ENCODE results near the gene CRYGN.

Gene CRYGN

DNA sequence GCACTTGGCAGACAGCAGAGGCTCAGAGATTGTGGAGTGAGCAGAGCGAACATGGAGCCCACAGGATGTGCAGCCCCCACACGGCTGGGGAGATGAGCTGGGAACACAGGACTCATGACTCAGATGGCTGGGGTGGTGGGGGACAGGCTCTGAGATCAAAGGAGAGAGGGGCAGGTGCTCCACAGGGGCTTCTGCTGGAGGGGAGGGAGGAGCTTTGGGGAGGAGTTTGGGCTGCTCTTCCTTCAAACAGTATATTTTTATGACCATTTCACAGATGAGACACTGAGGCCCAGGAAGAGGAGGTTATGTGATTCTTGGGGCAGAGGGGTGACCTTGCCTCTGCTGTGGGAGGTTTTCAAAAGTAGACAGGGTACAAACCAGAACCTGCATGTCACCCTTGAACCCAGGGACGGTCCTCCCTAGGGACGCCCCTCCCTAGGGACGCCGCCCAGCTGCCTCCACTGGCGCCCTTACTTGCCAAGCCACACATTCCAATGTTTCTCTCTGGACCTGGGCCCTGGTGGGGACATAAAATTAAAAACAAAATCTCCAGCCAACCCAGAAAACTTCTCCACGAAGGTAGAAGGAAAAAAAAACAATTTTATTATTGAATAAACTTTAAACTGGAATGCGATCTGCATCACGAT is 981 bp upstream of the CRYGN start:
- no peak for DNase-seq (ENCODE audit: extremely low spot score)
- CTCF ChIA-PET, result no interaction called here
- POLR2A ChIA-PET, result no interaction called here
- TF ChIP-seq, protein P1, sequence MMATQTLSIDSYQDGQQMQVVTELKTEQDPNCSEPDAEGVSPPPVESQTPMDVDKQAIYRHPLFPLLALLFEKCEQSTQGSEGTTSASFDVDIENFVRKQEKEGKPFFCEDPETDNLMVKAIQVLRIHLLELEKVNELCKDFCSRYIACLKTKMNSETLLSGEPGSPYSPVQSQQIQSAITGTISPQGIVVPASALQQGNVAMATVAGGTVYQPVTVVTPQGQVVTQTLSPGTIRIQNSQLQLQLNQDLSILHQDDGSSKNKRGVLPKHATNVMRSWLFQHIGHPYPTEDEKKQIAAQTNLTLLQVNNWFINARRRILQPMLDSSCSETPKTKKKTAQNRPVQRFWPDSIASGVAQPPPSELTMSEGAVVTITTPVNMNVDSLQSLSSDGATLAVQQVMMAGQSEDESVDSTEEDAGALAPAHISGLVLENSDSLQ (IDR thresholded peaks at IDR 0.05), result no peak
- TF ChIP-seq FOXK2 (IDR thresholded peaks at IDR 0.05), result no peak

DNA sequence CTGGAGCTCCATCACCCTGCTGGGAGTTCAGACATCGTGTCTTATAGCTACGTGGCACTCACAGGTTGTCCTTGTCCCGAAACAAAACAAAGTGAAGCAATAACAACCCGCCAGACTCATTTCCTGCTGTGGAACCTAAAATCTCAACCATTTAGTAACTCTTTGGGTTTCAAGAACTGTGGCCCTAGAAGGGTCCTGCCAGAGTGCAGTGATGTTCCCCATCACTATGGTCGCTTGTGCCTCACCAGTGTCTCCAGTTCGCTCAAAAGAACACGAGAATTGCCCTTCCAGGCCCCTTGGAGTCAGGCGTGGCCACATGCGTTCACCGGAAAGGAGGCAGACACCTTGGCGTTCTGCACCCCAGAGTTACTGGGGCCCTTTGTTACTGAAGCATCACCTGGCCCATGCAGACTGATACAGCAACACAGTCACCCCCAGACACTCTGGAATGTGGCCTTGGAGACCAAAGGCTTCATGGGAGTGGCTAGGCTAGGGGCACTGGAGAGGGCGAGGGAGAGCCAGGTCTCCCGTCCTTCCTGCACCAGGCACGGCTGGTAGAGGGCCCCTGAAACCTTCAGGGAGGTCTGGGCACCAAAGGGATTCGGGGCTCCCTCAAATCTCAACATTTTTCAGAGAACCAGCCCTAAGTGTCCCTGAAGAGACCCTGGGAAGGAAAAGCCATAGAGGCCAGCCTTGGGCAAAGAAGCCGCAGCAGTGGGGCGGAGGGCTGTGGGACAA is 908 bp downstream of the CRYGN start:
- no peak for DNase-seq (ENCODE audit: extremely low spot score)
- ChIA-PET CTCF (no interaction called here), POLR2A (no interaction called here)
- TF ChIP-seq BHLHE40 (IDR thresholded peaks at IDR 0.05; ENCODE audit: borderline replicate concordance), result no peak
- TF ChIP-seq NFRKB (IDR thresholded peaks at IDR 0.05), result no peak

DNA sequence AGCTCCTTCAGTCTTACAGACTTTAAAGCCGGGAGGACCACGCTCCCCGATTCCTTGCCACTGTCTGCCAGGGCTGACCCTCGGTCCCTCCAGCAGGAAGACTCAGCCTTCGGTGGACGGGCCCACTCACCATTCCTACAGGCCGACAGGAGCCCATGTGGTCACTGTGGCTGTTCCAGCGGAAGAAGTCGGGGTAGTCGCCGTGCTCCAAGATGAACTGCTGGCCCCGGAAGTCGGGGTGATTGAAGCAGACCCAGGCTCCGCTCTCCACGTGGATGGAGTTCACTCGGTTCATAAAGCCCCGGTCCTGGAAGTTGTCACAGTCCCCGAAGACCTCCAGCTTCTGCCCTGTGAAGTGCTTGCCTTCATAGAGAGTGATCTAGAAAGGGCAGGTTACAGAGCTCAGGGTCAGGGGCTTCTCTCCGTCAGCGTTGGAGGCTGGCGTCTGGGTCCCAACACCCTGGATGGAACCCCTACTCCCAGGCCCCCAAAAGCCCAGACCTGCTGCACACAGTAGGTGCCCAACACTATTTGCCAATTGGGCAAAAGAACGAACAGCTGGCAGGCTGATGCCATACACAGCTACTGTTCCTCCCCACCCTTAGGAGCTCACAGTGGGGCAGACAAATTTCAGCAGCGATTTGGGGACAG is 1.9 kb downstream of the CRYGN start:
- POLR2A ChIA-PET, result no interaction called here
- no peak for DNase-seq (ENCODE audit: extremely low spot score)
- CTCF ChIA-PET, result interaction anchor here (0.9 kb wide), 1 partner anchor 86 kb away, joined by 3 read pairs; no protein-coding TSS in a partner anchor
- TF ChIP-seq LEF1 (IDR thresholded peaks at IDR 0.05; ENCODE audit: borderline replicate concordance) (no peak), SUZ12 (IDR thresholded peaks at IDR 0.05) (no peak), NFRKB (IDR thresholded peaks at IDR 0.05) (no peak), L3MBTL2 (conservative IDR thresholded peaks at IDR 0.05) (no peak), FOXA1 (IDR thresholded peaks at IDR 0.05) (no peak), HDGF (IDR thresholded peaks at IDR 0.05; ENCODE audit: borderline replicate concordance) (no peak), TARDBP (IDR thresholded peaks at IDR 0.05) (no peak), FOXK2 (IDR thresholded peaks at IDR 0.05) (no peak), ELF4 (IDR thresholded peaks at IDR 0.05) (no peak), FOXM1 (IDR thresholded peaks at IDR 0.05; ENCODE audit: borderline replicate concordance) (no peak), CTBP1 (IDR thresholded peaks at IDR 0.05; ENCODE audit: borderline replicate concordance) (no peak), ARNT (IDR thresholded peaks at IDR 0.05) (no peak), BHLHE40 (IDR thresholded peaks at IDR 0.05; ENCODE audit: borderline replicate concordance) (no peak), SP1 (IDR thresholded peaks at IDR 0.05) (no peak), ZNF384 (IDR thresholded peaks at IDR 0.05) (no peak)
- TF ChIP-seq, protein P1 (IDR thresholded peaks at IDR 0.05), result no peak

DNA sequence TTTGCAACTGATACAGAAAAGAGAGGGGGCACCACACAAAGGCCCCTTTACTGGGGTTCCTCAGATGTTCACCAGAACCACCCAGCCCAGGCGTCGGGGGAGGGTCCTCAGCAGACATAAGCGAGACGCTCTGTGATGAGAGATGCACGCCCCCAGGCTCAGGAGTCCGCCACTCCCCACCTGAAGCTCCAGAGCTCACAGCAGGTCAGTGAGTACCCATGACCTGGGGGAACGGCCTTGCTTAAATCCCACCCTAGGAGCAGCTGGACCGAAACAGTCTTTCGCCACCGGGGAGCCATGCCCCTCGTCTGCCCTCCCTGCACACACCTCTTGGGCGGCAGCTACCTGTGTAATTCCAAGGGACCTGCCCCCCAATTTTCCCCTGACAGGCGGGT is 2.8 kb downstream of the CRYGN start:
- DNase-seq (ENCODE audit: extremely low spot score), result no peak
- ChIA-PET CTCF (interaction anchor here (0.9 kb wide), 1 partner anchor 86 kb away, joined by 3 read pairs; no protein-coding TSS in a partner anchor), POLR2A (no interaction called here)
- TF ChIP-seq L3MBTL2 (conservative IDR thresholded peaks at IDR 0.05), result no peak
- TF ChIP-seq CTBP1 (IDR thresholded peaks at IDR 0.05; ENCODE audit: borderline replicate concordance), result no peak
- no peak for TF ChIP-seq LEF1 (IDR thresholded peaks at IDR 0.05; ENCODE audit: borderline replicate concordance)
- TF ChIP-seq ELF4 (IDR thresholded peaks at IDR 0.05), result no peak
- no peak for TF ChIP-seq BHLHE40 (IDR thresholded peaks at IDR 0.05; ENCODE audit: borderline replicate concordance)
- no peak for TF ChIP-seq NFRKB (IDR thresholded peaks at IDR 0.05)
- TF ChIP-seq SUZ12 (IDR thresholded peaks at IDR 0.05), result no peak
- no peak for TF ChIP-seq ARNT (IDR thresholded peaks at IDR 0.05)
- no peak for TF ChIP-seq FOXA1 (IDR thresholded peaks at IDR 0.05)
- no peak for TF ChIP-seq TARDBP (IDR thresholded peaks at IDR 0.05)
- TF ChIP-seq FOXK2 (IDR thresholded peaks at IDR 0.05), result no peak
- TF ChIP-seq, protein P1 (IDR thresholded peaks at IDR 0.05), result no peak
- no peak for TF ChIP-seq SP1 (IDR thresholded peaks at IDR 0.05)
- TF ChIP-seq ZNF384 (IDR thresholded peaks at IDR 0.05), result no peak
- no peak for TF ChIP-seq FOXM1 (IDR thresholded peaks at IDR 0.05; ENCODE audit: borderline replicate concordance)
- TF ChIP-seq HDGF (IDR thresholded peaks at IDR 0.05; ENCODE audit: borderline replicate concordance), result no peak

DNA sequence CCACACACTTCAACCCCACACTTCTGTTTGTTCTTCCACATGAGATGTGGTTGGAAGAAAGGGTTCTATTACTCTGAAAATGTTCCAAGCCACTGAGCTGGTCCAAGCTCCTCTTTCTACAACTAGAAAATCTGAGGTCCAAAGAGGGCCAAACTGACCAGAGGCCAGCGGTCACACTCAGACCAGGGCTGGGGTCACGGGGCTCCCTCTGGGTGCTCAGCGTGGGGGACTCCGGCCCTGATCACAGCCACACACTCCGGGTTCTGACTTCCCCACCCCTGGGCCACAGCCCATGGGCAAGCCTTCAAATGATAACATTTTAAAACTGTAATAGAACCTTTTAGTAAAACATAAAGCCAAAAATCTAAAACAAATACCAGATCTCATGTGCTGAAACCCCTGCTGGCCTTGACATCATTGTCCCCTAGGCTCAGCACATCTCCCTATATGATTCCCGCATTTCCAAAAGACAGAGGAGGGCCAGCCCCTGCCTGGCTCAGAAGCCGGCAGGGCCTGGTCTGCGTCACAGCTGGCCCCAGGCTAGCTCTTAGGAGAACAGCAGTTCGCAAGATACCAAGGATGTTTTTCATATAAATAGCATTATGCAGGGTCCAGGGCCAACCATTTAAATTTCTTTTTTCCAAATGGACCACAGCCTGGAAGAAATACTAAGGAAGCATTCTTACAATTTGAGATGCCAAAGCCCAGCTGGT is 3.3 kb downstream of the CRYGN start:
- TF ChIP-seq ZNF384 (IDR thresholded peaks at IDR 0.05) (no peak), NFRKB (IDR thresholded peaks at IDR 0.05) (no peak), CTBP1 (IDR thresholded peaks at IDR 0.05; ENCODE audit: borderline replicate concordance) (no peak), LEF1 (IDR thresholded peaks at IDR 0.05; ENCODE audit: borderline replicate concordance) (no peak), BHLHE40 (IDR thresholded peaks at IDR 0.05; ENCODE audit: borderline replicate concordance) (no peak), FOXK2 (IDR thresholded peaks at IDR 0.05) (no peak), ELF4 (IDR thresholded peaks at IDR 0.05) (no peak), FOXA1 (IDR thresholded peaks at IDR 0.05) (no peak), SUZ12 (IDR thresholded peaks at IDR 0.05) (no peak), TARDBP (IDR thresholded peaks at IDR 0.05) (no peak), HDGF (IDR thresholded peaks at IDR 0.05; ENCODE audit: borderline replicate concordance) (no peak), SP1 (IDR thresholded peaks at IDR 0.05) (no peak), L3MBTL2 (conservative IDR thresholded peaks at IDR 0.05) (no peak), ARNT (IDR thresholded peaks at IDR 0.05) (no peak)
- POLR2A ChIA-PET, result no interaction called here
- CTCF ChIA-PET, result no interaction called here
- no peak for DNase-seq (ENCODE audit: extremely low spot score)

Data from HEK293T (cell line).